ENCODE measurements around the gene CDC5L. TPM values are rescaled to one million over a fixed set of nuclear protein-coding genes. Genes with fewer than 3 reads are reported as not detected.

The CDC5L gene
- total RNA-seq, 1 donor from 2014 or later: 16.5 TPM

GRCh38 chr6:44404715-44405099 lies 17.2 kb downstream of the CDC5L start:
- intact Hi-C loops (cut with DNase I): no loop called here
- ATAC-seq (ENCODE audit: poor library complexity): no peak
- DNase-seq: no peak

GRCh38 chr6:44407951-44408670 lies 20.6 kb downstream of the CDC5L start:
- ATAC-seq (ENCODE audit: poor library complexity): no peak
- DNase-seq: no peak

GRCh38 chr6:44409207-44409794 lies 21.8 kb downstream of the CDC5L start:
- intact Hi-C loops (cut with DNase I): no loop called here
- ATAC-seq (ENCODE audit: poor library complexity) (no peak), DNase-seq (no peak)

More at GRCh38 chr6:44407951-44408670, 20.6 kb downstream of the CDC5L start:
- intact Hi-C loops (cut with DNase I): no loop called here

GRCh38 chr6:44410363-44410762 lies 22.9 kb downstream of the CDC5L start:
- DNase-seq (no peak), ATAC-seq (ENCODE audit: poor library complexity) (no peak)
- intact Hi-C loops (cut with DNase I): no loop called here

- DNase-seq (no peak), ATAC-seq (ENCODE audit: poor library complexity) (no peak)
- intact Hi-C loops (cut with DNase I): no loop called here
Observed at GRCh38 chr6:44411141-44411540, 23.6 kb downstream of the CDC5L start.

GRCh38 chr6:44415449-44415848 lies 27.9 kb downstream of the CDC5L start:
- DNase-seq (no peak), ATAC-seq (ENCODE audit: poor library complexity) (no peak)
- intact Hi-C loops (cut with DNase I): no loop called here

- intact Hi-C loops (cut with DNase I): no loop called here
- ATAC-seq (ENCODE audit: poor library complexity) (peak; percentile 34), DNase-seq (no peak)
Observed at GRCh38 chr6:44415873-44416502, 28.5 kb downstream of the CDC5L start.

GRCh38 chr6:44422531-44422930 lies 35.0 kb downstream of the CDC5L start:
- no peak for ATAC-seq (ENCODE audit: poor library complexity)
- intact Hi-C loops (cut with DNase I): no loop called here
- no peak for DNase-seq

- intact Hi-C loops (cut with DNase I): no loop called here
- ATAC-seq (ENCODE audit: poor library complexity): no peak
- DNase-seq: no peak
Observed at GRCh38 chr6:44423306-44423705, 35.8 kb downstream of the CDC5L start.

- ATAC-seq (ENCODE audit: poor library complexity): no peak
- DNase-seq: no peak
- intact Hi-C loops (cut with DNase I): no loop called here
Observed at GRCh38 chr6:44425951-44426350, 38.4 kb downstream of the CDC5L start.

GRCh38 chr6:44428682-44429081 lies 41.2 kb downstream of the CDC5L start:
- intact Hi-C loops (cut with DNase I): no loop called here
- no peak for ATAC-seq (ENCODE audit: poor library complexity)

GRCh38 chr6:44430326-44430725 lies 42.8 kb downstream of the CDC5L start:
- intact Hi-C loops (cut with DNase I): no loop called here
- ATAC-seq (ENCODE audit: poor library complexity): no peak
- DNase-seq: no peak

More at GRCh38 chr6:44428682-44429081, 41.2 kb downstream of the CDC5L start:
- DNase-seq: no peak

- intact Hi-C loops (cut with DNase I): no loop called here
- no peak for DNase-seq
- peak; percentile 70 for ATAC-seq (ENCODE audit: poor library complexity)
Observed at GRCh38 chr6:44431118-44431725, 43.7 kb downstream of the CDC5L start.

GRCh38 chr6:44432227-44432626 lies 44.7 kb downstream of the CDC5L start:
- intact Hi-C loops (cut with DNase I): no loop called here
- no peak for DNase-seq
- ATAC-seq (ENCODE audit: poor library complexity): peak; percentile 63

- DNase-seq: no peak
- intact Hi-C loops (cut with DNase I): no loop called here
- peak; percentile 82 for ATAC-seq (ENCODE audit: poor library complexity)
Observed at GRCh38 chr6:44432726-44433125, 45.2 kb downstream of the CDC5L start.

- no peak for DNase-seq
- intact Hi-C loops (cut with DNase I): no loop called here
- no peak for ATAC-seq (ENCODE audit: poor library complexity)
Observed at GRCh38 chr6:44435500-44435899, 48.0 kb downstream of the CDC5L start.

GRCh38 chr6:44438827-44439226 lies 51.3 kb downstream of the CDC5L start:
- DNase-seq (no peak), ATAC-seq (ENCODE audit: poor library complexity) (no peak)
- intact Hi-C loops (cut with DNase I): no loop called here

- ATAC-seq (ENCODE audit: poor library complexity): no peak
Observed at GRCh38 chr6:44439270-44440045, 52.0 kb downstream of the CDC5L start.

More at GRCh38 chr6:44439270-44440045, 52.0 kb downstream of the CDC5L start:
- intact Hi-C loops (cut with DNase I): no loop called here
- no peak for DNase-seq

Measured in Right ventricle myocardium superior (tissue), 1 donor.